Progenitor cell of endocrine pancreas (in vitro differentiated cells): ENCODE data around the gene ANAPC16. TPM values are rescaled to one million over a fixed set of nuclear protein-coding genes. Genes with fewer than 3 reads are reported as not detected.
"Not testable (repeated sequence)": the region's sequence is repeated elsewhere in the genome, so short reads cannot be mapped to it uniquely, and the experiment has no call there.

Experiments
- DNase-seq: peaks from one replicate; pipeline ENCODE4 v3.0.0; 2021; ENCODE audit warnings: low spot score; ENCODE audit not compliant: unreplicated experiment
- H3K27ac Mint-ChIP-seq: 2 replicates; pipeline ENCODE4 v1.8.0; 2021; ENCODE audit warnings: mild to moderate bottlenecking, moderate library complexity, mixed read lengths
- H3K27me3 Mint-ChIP-seq: 2 replicates; pipeline ENCODE4 v1.8.0; 2021; ENCODE audit warnings: mixed read lengths
- H3K36me3 Mint-ChIP-seq: 2 replicates; pipeline ENCODE4 v1.8.0; 2022; ENCODE audit warnings: mixed read lengths; ENCODE audit not compliant: insufficient read depth
- H3K4me1 Mint-ChIP-seq: 2 replicates; pipeline ENCODE4 v1.8.0; 2021; ENCODE audit warnings: low read depth, mixed read lengths
- H3K4me3 Mint-ChIP-seq: 2 replicates; pipeline ENCODE4 v1.8.0; 2021; ENCODE audit warnings: low read depth, mild to moderate bottlenecking, moderate library complexity, mixed read lengths
- H3K9me3 Mint-ChIP-seq: 2 replicates; pipeline ENCODE4 v1.8.0; 2021; ENCODE audit warnings: low read depth, mixed read lengths
- total RNA-seq: library from RNA; stranded (reverse); gene quantifications from 2 replicates; pipeline ENCODE4 v1.2.1, GENCODE V29; 2021
- TF ChIP-seq, protein P1 (sequence below): fragments of 200-600 bp; sonication (generic); IDR thresholded peaks from one replicate; pipeline ENCODE4 v1.5.0; 2021; ENCODE audit warnings: antibody characterized with exemption, mild to moderate bottlenecking; ENCODE audit not compliant: unreplicated experiment

Gene ANAPC16
- total RNA-seq, 1 donor from 2014 or later, result 85.9 TPM

- TF ChIP-seq, protein P1, sequence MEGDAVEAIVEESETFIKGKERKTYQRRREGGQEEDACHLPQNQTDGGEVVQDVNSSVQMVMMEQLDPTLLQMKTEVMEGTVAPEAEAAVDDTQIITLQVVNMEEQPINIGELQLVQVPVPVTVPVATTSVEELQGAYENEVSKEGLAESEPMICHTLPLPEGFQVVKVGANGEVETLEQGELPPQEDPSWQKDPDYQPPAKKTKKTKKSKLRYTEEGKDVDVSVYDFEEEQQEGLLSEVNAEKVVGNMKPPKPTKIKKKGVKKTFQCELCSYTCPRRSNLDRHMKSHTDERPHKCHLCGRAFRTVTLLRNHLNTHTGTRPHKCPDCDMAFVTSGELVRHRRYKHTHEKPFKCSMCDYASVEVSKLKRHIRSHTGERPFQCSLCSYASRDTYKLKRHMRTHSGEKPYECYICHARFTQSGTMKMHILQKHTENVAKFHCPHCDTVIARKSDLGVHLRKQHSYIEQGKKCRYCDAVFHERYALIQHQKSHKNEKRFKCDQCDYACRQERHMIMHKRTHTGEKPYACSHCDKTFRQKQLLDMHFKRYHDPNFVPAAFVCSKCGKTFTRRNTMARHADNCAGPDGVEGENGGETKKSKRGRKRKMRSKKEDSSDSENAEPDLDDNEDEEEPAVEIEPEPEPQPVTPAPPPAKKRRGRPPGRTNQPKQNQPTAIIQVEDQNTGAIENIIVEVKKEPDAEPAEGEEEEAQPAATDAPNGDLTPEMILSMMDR, result no peak
- Mint-ChIP-seq H3K27ac (peak overlapping the region; percentile 73), H3K27me3 (no peaks in the 10 kb centered on the region), H3K4me1 (peaks cover 18% of the 10 kb centered on the region), H3K36me3 (no peaks in the 10 kb centered on the region), H3K4me3 (no peak overlapping the region), H3K9me3 (no peaks in the 10 kb centered on the region)
- DNase-seq, result no peak
Observed at GRCh38 chr10:72265508-72265907, 49.7 kb downstream of the ANAPC16 start.

DNA sequence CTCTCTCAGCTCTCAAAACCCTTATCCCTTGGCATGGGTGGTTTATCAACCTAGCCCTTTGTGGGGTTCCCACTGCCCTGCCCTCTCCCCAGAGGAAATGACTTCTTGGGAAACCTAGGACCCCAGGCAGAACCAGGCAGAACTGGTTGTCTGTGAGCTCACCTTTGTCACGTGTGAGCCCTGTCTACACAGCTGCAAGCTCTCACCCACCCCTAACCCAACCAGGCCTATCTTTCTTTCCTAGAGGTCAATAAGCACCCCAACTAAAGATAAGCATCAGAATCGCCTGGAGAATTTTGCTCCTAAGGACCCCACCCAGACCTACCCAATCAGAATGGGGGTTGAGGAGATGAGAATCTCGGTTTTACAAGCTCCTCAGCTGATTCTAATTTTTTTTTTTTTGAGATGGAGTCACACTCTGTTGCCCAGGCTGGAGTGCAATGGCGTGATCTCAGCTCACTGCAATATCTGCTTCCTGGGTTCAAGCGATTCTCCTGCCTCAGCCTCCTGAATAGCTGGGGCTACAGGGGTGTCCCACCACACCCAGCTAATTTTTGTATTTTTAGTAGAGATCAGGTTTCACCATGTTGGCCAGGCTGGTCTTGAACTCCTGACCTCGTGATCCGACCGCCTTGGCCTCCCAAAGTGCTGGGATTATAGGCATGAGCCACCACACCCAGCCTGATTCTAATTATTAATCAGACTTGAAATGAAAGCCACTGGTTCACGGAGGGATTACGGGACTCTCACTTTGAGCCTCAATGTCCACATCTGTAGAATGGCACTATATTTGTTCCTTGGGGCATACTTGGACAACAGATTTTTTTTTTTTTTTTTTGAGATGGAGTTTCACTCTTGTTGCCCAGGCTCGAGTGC, 50.4 kb downstream of the ANAPC16 start:
- H3K4me1 Mint-ChIP-seq, result peaks cover 15% of the 10 kb centered on the region
- H3K9me3 Mint-ChIP-seq, result no peaks in the 10 kb centered on the region
- H3K4me3 Mint-ChIP-seq, result no peak overlapping the region
- DNase-seq, result no peak
- no peaks in the 10 kb centered on the region for H3K27me3 Mint-ChIP-seq
- no peaks in the 10 kb centered on the region for H3K36me3 Mint-ChIP-seq
- H3K27ac Mint-ChIP-seq, result peak overlapping the region; percentile 33
- TF ChIP-seq, protein P1, result no peak

GRCh38 chr10:72267381-72267780, 51.6 kb downstream of the ANAPC16 start:
- H3K9me3 Mint-ChIP-seq, result no peaks in the 10 kb centered on the region
- peaks cover 10% of the 10 kb centered on the region for H3K4me1 Mint-ChIP-seq
- no peaks in the 10 kb centered on the region for H3K36me3 Mint-ChIP-seq
- no peaks in the 10 kb centered on the region for H3K27me3 Mint-ChIP-seq
- no peak overlapping the region for H3K4me3 Mint-ChIP-seq
- TF ChIP-seq, protein P1, result no peak
- DNase-seq, result no peak
- peak overlapping the region; percentile 37 for H3K27ac Mint-ChIP-seq

GRCh38 chr10:72267819-72268399, 52.1 kb downstream of the ANAPC16 start:
- TF ChIP-seq, protein P1, result no peak
- no peak for DNase-seq
- Mint-ChIP-seq H3K9me3 (no peaks in the 10 kb centered on the region), H3K27ac (peak overlapping the region; percentile 37), H3K27me3 (no peaks in the 10 kb centered on the region), H3K4me3 (no peak overlapping the region), H3K36me3 (no peaks in the 10 kb centered on the region), H3K4me1 (peaks cover 15% of the 10 kb centered on the region)

DNA sequence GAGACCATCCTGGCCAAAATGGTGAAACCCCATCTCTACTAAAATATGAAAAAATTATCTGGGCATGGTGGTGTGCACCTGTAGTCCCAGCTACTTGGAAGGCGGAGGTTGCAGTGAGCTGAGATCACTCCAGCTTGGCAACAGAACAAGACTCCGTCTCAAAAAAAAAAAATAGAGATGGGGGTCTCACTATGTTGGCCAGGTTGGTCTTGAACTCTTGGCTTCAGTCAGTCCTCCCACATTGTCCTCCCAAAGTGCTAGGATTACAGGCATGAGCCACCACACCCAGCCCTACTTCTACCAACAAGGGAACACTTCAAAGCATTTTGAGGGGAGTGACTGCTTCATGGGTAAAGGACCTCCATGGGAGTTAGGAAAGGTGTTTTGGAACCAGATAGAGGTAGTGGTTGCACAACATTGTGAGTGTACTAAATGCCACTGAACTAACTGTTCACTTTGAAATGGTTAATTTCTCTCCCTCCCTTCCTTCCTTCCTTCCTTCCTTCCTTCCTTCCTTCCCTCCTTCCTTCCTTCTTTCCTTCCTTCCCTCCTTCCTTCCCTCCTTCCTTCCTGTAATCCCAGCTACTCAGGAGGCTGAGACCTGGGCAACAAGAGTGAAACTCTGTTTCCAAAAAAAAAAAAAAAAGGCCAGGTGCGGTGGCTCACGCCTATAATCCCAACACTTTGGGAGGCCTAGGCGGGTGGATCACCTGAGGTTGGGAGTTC, 52.8 kb downstream of the ANAPC16 start:
- not testable (repeated sequence) for H3K27ac Mint-ChIP-seq, DNase-seq, H3K9me3 Mint-ChIP-seq, H3K4me3 Mint-ChIP-seq, H3K27me3 Mint-ChIP-seq, H3K36me3 Mint-ChIP-seq
- H3K4me1 Mint-ChIP-seq, result peaks cover 16% of the 10 kb centered on the region
